Uterus (tissue), 4 donors: ENCODE results near the gene PUDP. TPM values are rescaled to one million over a fixed set of nuclear protein-coding genes. Genes with fewer than 3 reads are reported as not detected.

Experiments used
- DNase-seq, 2 donors: peaks; one replicate each; pipeline ENCODE4 v3.0.0-alpha.2; 2019 to 2020
- H3K27ac ChIP-seq, 2 donors: fragments of 200-600 bp; sonication (generic); 1 replicate in 1 of 2; 2 replicates in 1 of 2; pipeline ENCODE4 v1.5.1; 2016 to 2018
- H3K27me3 ChIP-seq, 2 donors: fragments of 200-600 bp; sonication (generic); one replicate each; pipeline ENCODE4 v1.5.1; 2018 to 2019; ENCODE audit warnings: control low read depth in 1 of 2
- H3K36me3 ChIP-seq, 2 donors: fragments of 200-600 bp; sonication (generic); one replicate each; pipeline ENCODE4 v1.5.1; 2019; ENCODE audit warnings: control low read depth in 1 of 2
- H3K4me1 ChIP-seq, 2 donors: fragments of 200-600 bp; sonication (generic); one replicate each; pipeline ENCODE4 v1.5.1; 2018 to 2019; ENCODE audit warnings: control low read depth in 1 of 2
- H3K4me3 ChIP-seq, 2 donors: fragments of 200-600 bp; sonication (generic); 1 replicate in 1 of 2; 2 replicates in 1 of 2; pipeline ENCODE4 v1.5.1; 2018 to 2019; ENCODE audit warnings: mild to moderate bottlenecking in 1 of 2
- H3K9me3 ChIP-seq, 2 donors: fragments of 200-600 bp; sonication (generic); one replicate each; pipeline ENCODE4 v1.5.1; 2019; ENCODE audit warnings: control low read depth in 1 of 2
- POLR2A ChIP-seq, 2 donors: fragments of 450-650 bp; IDR thresholded peaks; one replicate each; pipeline ENCODE4 v1.6.1; 2016; ENCODE audit warnings: antibody characterized with exemption in 2 of 2, mild to moderate bottlenecking in 1 of 2, moderate library complexity in 1 of 2
- intact Hi-C: fragments of 100-400 bp; cut with DNase I; formaldehyde crosslinking; loops from one replicate; pipeline ENCODE4 v1.15.1; 2023; ENCODE audit warnings: low total_unique reads
- total RNA-seq, 4 donors: library from RNA; depleted of rRNA in 3 of 4; stranded (reverse); fragments of >200 nt in 3 of 4; gene quantifications; one replicate each; pipeline versions ENCODE4 v1.1.0 to v1.2.4, GENCODE V29; 2014 to 2023
- TF ChIP-seq, protein P1 (sequence below), 4 experiments: fragments of 200-600 bp in 2 of 4; fragments of 450-650 bp in 2 of 4; sonication (generic) in 2 of 4; IDR thresholded peaks; one replicate each; pipeline ENCODE4 v1.5.1; 2016 to 2019; ENCODE audit warnings: antibody characterized with exemption in 4 of 4, mild to moderate bottlenecking in 2 of 4, moderate library complexity in 1 of 4
- donor health status: DM: yes; HTN: yes; CAD: no.

PUDP gene
- total RNA-seq, 4 donors from 2014 or later = 11.4 to 32.3 (median 14.5) TPM

DNA sequence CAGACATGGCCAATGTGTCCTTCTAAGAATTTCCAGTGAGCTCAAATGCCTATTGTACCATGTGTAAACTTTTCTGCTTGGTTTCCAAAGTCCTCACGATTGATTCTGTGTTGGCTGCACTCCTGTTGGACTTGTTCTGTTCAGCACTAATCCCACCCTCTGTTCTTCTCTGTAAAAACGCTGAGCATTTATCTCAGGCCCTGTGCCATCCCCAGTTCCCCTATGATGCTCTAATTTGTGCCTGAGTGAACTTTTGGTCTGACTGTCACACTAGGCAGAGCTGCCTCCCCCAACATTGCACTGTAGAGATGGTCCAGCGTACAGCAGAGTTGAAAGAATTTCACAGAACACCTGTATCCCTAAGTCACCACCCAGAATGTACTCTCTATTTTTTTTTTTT is 76.6 kb downstream of the PUDP start:
- H3K4me1 ChIP-seq = no peaks in the 10 kb centered on the region
- TF ChIP-seq POLR2A (IDR thresholded peaks at IDR 0.05) = no peak
- TF ChIP-seq, protein P1, sequence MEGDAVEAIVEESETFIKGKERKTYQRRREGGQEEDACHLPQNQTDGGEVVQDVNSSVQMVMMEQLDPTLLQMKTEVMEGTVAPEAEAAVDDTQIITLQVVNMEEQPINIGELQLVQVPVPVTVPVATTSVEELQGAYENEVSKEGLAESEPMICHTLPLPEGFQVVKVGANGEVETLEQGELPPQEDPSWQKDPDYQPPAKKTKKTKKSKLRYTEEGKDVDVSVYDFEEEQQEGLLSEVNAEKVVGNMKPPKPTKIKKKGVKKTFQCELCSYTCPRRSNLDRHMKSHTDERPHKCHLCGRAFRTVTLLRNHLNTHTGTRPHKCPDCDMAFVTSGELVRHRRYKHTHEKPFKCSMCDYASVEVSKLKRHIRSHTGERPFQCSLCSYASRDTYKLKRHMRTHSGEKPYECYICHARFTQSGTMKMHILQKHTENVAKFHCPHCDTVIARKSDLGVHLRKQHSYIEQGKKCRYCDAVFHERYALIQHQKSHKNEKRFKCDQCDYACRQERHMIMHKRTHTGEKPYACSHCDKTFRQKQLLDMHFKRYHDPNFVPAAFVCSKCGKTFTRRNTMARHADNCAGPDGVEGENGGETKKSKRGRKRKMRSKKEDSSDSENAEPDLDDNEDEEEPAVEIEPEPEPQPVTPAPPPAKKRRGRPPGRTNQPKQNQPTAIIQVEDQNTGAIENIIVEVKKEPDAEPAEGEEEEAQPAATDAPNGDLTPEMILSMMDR (IDR thresholded peaks at IDR 0.05) = no peak
- H3K4me3 ChIP-seq = no peak overlapping the region
- intact Hi-C loops = no loop called here
- H3K9me3 ChIP-seq = no peaks in the 10 kb centered on the region
- H3K27ac ChIP-seq = no peak overlapping the region
- no peaks in the 10 kb centered on the region for H3K36me3 ChIP-seq
- no peak for DNase-seq
- H3K27me3 ChIP-seq = no peaks in the 10 kb centered on the region

DNA sequence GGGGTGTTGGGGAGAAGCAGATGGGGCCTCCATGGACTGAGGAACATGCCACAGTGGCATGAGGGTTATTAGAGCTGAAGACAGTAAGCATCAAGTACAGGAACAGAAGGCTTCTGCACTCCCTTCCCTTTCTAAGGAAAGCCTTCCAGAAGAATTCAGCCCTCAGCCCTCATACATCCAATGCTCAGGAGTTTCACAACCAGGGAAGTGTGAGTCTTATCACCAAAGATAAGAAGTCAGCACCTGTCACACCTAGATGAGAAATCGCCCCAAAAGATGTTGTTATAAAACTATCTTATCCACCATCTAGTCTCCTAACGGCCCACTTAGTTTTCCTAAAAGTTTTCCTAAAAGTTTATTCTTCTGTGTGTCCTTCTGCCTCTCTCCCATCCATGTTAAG is 78.4 kb downstream of the PUDP start:
- Histone ChIP-seq H3K4me3 (no peak overlapping the region), H3K9me3 (no peaks in the 10 kb centered on the region), H3K36me3 (no peaks in the 10 kb centered on the region), H3K27me3 (no peaks in the 10 kb centered on the region), H3K27ac (no peak overlapping the region), H3K4me1 (no peaks in the 10 kb centered on the region)
- no peak for TF ChIP-seq POLR2A (IDR thresholded peaks at IDR 0.05)
- TF ChIP-seq, protein P1 (IDR thresholded peaks at IDR 0.05) = no peak
- intact Hi-C loops = no loop called here
- no peak for DNase-seq

DNA sequence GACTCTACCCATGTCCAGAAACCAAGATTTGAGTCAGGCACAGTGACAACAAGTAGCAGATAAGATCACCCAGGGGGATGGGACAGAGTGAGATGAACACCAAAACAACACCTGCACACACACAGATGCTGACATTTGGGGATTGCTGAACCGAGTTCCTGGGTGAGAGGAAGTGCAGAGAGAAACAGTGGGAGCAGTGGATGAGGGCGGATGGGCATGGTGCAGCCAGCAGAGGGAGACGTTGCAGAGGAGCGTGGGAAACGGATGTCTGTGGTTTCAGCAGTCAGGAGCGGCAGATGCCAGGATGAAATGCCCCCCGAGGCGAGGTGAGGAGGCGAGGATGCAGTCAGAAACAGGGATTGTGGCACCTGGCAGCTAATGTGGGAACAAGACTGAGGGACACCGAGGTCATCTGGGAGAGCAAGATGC is 79.0 kb downstream of the PUDP start:
- no peak overlapping the region for H3K27ac ChIP-seq
- intact Hi-C loops = no loop called here
- H3K4me3 ChIP-seq = no peak overlapping the region
- no peak for DNase-seq
- H3K36me3 ChIP-seq = no peaks in the 10 kb centered on the region
- no peaks in the 10 kb centered on the region for H3K9me3 ChIP-seq
- H3K4me1 ChIP-seq = no peaks in the 10 kb centered on the region
- no peak for TF ChIP-seq POLR2A (IDR thresholded peaks at IDR 0.05)
- TF ChIP-seq, protein P1 (IDR thresholded peaks at IDR 0.05) = no peak
- no peaks in the 10 kb centered on the region for H3K27me3 ChIP-seq

- TF ChIP-seq, protein P1 (IDR thresholded peaks at IDR 0.05) = no peak
- Histone ChIP-seq H3K4me1 (no peaks in the 10 kb centered on the region), H3K36me3 (no peaks in the 10 kb centered on the region), H3K9me3 (no peaks in the 10 kb centered on the region), H3K27me3 (no peaks in the 10 kb centered on the region), H3K27ac (no peak overlapping the region), H3K4me3 (no peak overlapping the region)
- no peak for DNase-seq
- intact Hi-C loops = no loop called here
These were observed 80.7 kb downstream of the PUDP start for GRCh38 chrX:7067256-7067655.

- H3K27me3 ChIP-seq = no peaks in the 10 kb centered on the region
- H3K27ac ChIP-seq = no peak overlapping the region
- H3K9me3 ChIP-seq = no peaks in the 10 kb centered on the region
- H3K4me1 ChIP-seq = no peaks in the 10 kb centered on the region
- H3K36me3 ChIP-seq = no peaks in the 10 kb centered on the region
- no peak for DNase-seq
- H3K4me3 ChIP-seq = no peak overlapping the region
- intact Hi-C loops = no loop called here
- TF ChIP-seq, protein P1 (IDR thresholded peaks at IDR 0.05) = no peak
- TF ChIP-seq POLR2A (IDR thresholded peaks at IDR 0.05) = no peak
These were observed 82.5 kb downstream of the PUDP start for GRCh38 chrX:7065473-7065872.
